ENCODE results near the gene PSMC3IP. TPM values are rescaled to one million over a fixed set of nuclear protein-coding genes. Genes with fewer than 3 reads are reported as not detected.
"Not testable (repeated sequence)": the region's sequence is repeated elsewhere in the genome, so short reads cannot be mapped to it uniquely, and the experiment has no call there.

Gene PSMC3IP
- 2.1 TPM for total RNA-seq

- peaks cover 12 to 23% (median 19%) of the 10 kb centered on the region in 3 donors for H3K4me1 ChIP-seq (ENCODE audit: control insufficient read depth in 3 of 3, insufficient read depth in 3 of 3, low read length in 3 of 3)
- H3K27ac ChIP-seq (ENCODE audit: low read depth, low read length): peak within 1 kb of the TSS; percentile 89
- peak within 1 kb of the TSS; percentile 92 to 98 (median 96) for H3K9ac ChIP-seq (ENCODE audit: low read depth in 1 of 3, low read length in 3 of 3)
- peak within 1 kb of the TSS; percentile 97 to 99 (median 99) for H3K4me3 ChIP-seq (ENCODE audit: low read length in 3 of 3)
- no peaks in the 10 kb centered on the region for H3K27me3 ChIP-seq (ENCODE audit: control insufficient read depth in 3 of 3, insufficient read depth in 3 of 3, low read length in 3 of 3)
- peaks cover 49 to 55% (median 54%) of the 10 kb centered on the region in 3 donors for H3K36me3 ChIP-seq (ENCODE audit: control insufficient read depth in 3 of 3, insufficient read depth in 3 of 3, low read length in 3 of 3)
- no peaks in the 10 kb centered on the region for H3K9me3 ChIP-seq (ENCODE audit: control insufficient read depth in 3 of 3, low read length in 3 of 3)
Observed at GRCh38 chr17:42577532-42578281, at the start of gene PSMC3IP. Gene PSMC3IP (minus strand): TSS chr17:42577729. CDS start chr17:42577686, 43 bp downstream.

- Histone ChIP-seq H3K9me3 (ENCODE audit: control insufficient read depth in 3 of 3, low read length in 3 of 3) (no peaks in the 10 kb centered on the region), H3K36me3 (ENCODE audit: control insufficient read depth in 3 of 3, insufficient read depth in 3 of 3, low read length in 3 of 3) (no peaks in the 10 kb centered on the region), H3K27ac (ENCODE audit: low read depth, low read length) (peak overlapping the region; percentile 79), H3K9ac (ENCODE audit: low read depth in 1 of 3, low read length in 3 of 3) (peak overlapping the region in 1 of 3 donors; percentile 20), H3K27me3 (ENCODE audit: control insufficient read depth in 3 of 3, insufficient read depth in 3 of 3, low read length in 3 of 3) (no peaks in the 10 kb centered on the region), H3K4me1 (ENCODE audit: control insufficient read depth in 3 of 3, insufficient read depth in 3 of 3, low read length in 3 of 3) (peaks cover 4 to 22% (median 13%) of the 10 kb centered on the region in 3 donors), H3K4me3 (ENCODE audit: low read length in 3 of 3) (no peak overlapping the region)
Observed at GRCh38 chr17:42623732-42624596, 46.4 kb upstream of the PSMC3IP start.

- H3K4me1 ChIP-seq (ENCODE audit: control insufficient read depth in 3 of 3, insufficient read depth in 3 of 3, low read length in 3 of 3): peaks cover 11 to 28% (median 17%) of the 10 kb centered on the region in 3 donors
- H3K9ac ChIP-seq (ENCODE audit: low read depth in 1 of 3, low read length in 3 of 3): no peak overlapping the region
- H3K4me3 ChIP-seq (ENCODE audit: low read length in 3 of 3): no peak overlapping the region
- no peaks in the 10 kb centered on the region for H3K36me3 ChIP-seq (ENCODE audit: control insufficient read depth in 3 of 3, insufficient read depth in 3 of 3, low read length in 3 of 3)
- H3K9me3 ChIP-seq (ENCODE audit: control insufficient read depth in 3 of 3, low read length in 3 of 3): no peaks in the 10 kb centered on the region
- H3K27me3 ChIP-seq (ENCODE audit: control insufficient read depth in 3 of 3, insufficient read depth in 3 of 3, low read length in 3 of 3): no peaks in the 10 kb centered on the region
- no peak overlapping the region for H3K27ac ChIP-seq (ENCODE audit: low read depth, low read length)
Observed at GRCh38 chr17:42623271-42623670, 45.7 kb upstream of the PSMC3IP start.

- not testable (repeated sequence) for H3K4me3 ChIP-seq (ENCODE audit: low read length in 3 of 3); H3K27me3 ChIP-seq (ENCODE audit: control insufficient read depth in 3 of 3, insufficient read depth in 3 of 3, low read length in 3 of 3); H3K36me3 ChIP-seq (ENCODE audit: control insufficient read depth in 3 of 3, insufficient read depth in 3 of 3, low read length in 3 of 3); H3K9me3 ChIP-seq (ENCODE audit: control insufficient read depth in 3 of 3, low read length in 3 of 3); H3K27ac ChIP-seq (ENCODE audit: low read depth, low read length); H3K9ac ChIP-seq (ENCODE audit: low read depth in 1 of 3, low read length in 3 of 3)
- H3K4me1 ChIP-seq (ENCODE audit: control insufficient read depth in 3 of 3, insufficient read depth in 3 of 3, low read length in 3 of 3): peaks cover 23 to 34% (median 24%) of the 10 kb centered on the region in 3 donors
Observed at GRCh38 chr17:42621987-42622386, 44.5 kb upstream of the PSMC3IP start.

GRCh38 chr17:42618442-42619150 is 41.1 kb upstream of the PSMC3IP start:
- no peaks in the 10 kb centered on the region for H3K9me3 ChIP-seq (ENCODE audit: control insufficient read depth in 3 of 3, low read length in 3 of 3)
- peak overlapping the region; percentile 74 to 86 (median 85) for H3K9ac ChIP-seq (ENCODE audit: low read depth in 1 of 3, low read length in 3 of 3)
- peak overlapping the region; percentile 54 to 70 (median 63) for H3K4me3 ChIP-seq (ENCODE audit: low read length in 3 of 3)
- no peaks in the 10 kb centered on the region for H3K27me3 ChIP-seq (ENCODE audit: control insufficient read depth in 3 of 3, insufficient read depth in 3 of 3, low read length in 3 of 3)
- peaks cover 19 to 20% (median 20%) of the 10 kb centered on the region in 3 donors for H3K36me3 ChIP-seq (ENCODE audit: control insufficient read depth in 3 of 3, insufficient read depth in 3 of 3, low read length in 3 of 3)
- H3K4me1 ChIP-seq (ENCODE audit: control insufficient read depth in 3 of 3, insufficient read depth in 3 of 3, low read length in 3 of 3): peaks cover 19 to 27% (median 24%) of the 10 kb centered on the region in 3 donors
- peak overlapping the region; percentile 94 for H3K27ac ChIP-seq (ENCODE audit: low read depth, low read length)

- peaks cover 23 to 26% (median 26%) of the 10 kb centered on the region in 3 donors for H3K36me3 ChIP-seq (ENCODE audit: control insufficient read depth in 3 of 3, insufficient read depth in 3 of 3, low read length in 3 of 3)
- H3K4me1 ChIP-seq (ENCODE audit: control insufficient read depth in 3 of 3, insufficient read depth in 3 of 3, low read length in 3 of 3): peaks cover 19 to 27% (median 24%) of the 10 kb centered on the region in 3 donors
- no peaks in the 10 kb centered on the region for H3K9me3 ChIP-seq (ENCODE audit: control insufficient read depth in 3 of 3, low read length in 3 of 3)
- peak overlapping the region; percentile 27 to 70 (median 63) for H3K4me3 ChIP-seq (ENCODE audit: low read length in 3 of 3)
- peak overlapping the region; percentile 74 to 86 (median 85) for H3K9ac ChIP-seq (ENCODE audit: low read depth in 1 of 3, low read length in 3 of 3)
- no peaks in the 10 kb centered on the region for H3K27me3 ChIP-seq (ENCODE audit: control insufficient read depth in 3 of 3, insufficient read depth in 3 of 3, low read length in 3 of 3)
- H3K27ac ChIP-seq (ENCODE audit: low read depth, low read length): peak overlapping the region; percentile 94
Observed at GRCh38 chr17:42617956-42618431, 40.5 kb upstream of the PSMC3IP start.

GRCh38 chr17:42613699-42614295 is 36.3 kb upstream of the PSMC3IP start:
- H3K9ac ChIP-seq (ENCODE audit: low read depth in 1 of 3, low read length in 3 of 3): no peak overlapping the region
- H3K27me3 ChIP-seq (ENCODE audit: control insufficient read depth in 3 of 3, insufficient read depth in 3 of 3, low read length in 3 of 3): no peaks in the 10 kb centered on the region
- no peaks in the 10 kb centered on the region for H3K9me3 ChIP-seq (ENCODE audit: control insufficient read depth in 3 of 3, low read length in 3 of 3)
- H3K4me3 ChIP-seq (ENCODE audit: low read length in 3 of 3): no peak overlapping the region
- H3K27ac ChIP-seq (ENCODE audit: low read depth, low read length): no peak overlapping the region
- peaks cover 22 to 23% (median 23%) of the 10 kb centered on the region in 3 donors for H3K4me1 ChIP-seq (ENCODE audit: control insufficient read depth in 3 of 3, insufficient read depth in 3 of 3, low read length in 3 of 3)
- peaks cover 36 to 39% (median 38%) of the 10 kb centered on the region in 3 donors for H3K36me3 ChIP-seq (ENCODE audit: control insufficient read depth in 3 of 3, insufficient read depth in 3 of 3, low read length in 3 of 3)

- Histone ChIP-seq H3K4me1 (ENCODE audit: control insufficient read depth in 3 of 3, insufficient read depth in 3 of 3, low read length in 3 of 3) (peaks cover 17 to 18% (median 17%) of the 10 kb centered on the region in 3 donors), H3K9ac (ENCODE audit: low read depth in 1 of 3, low read length in 3 of 3) (no peak overlapping the region), H3K4me3 (ENCODE audit: low read length in 3 of 3) (no peak overlapping the region), H3K27me3 (ENCODE audit: control insufficient read depth in 3 of 3, insufficient read depth in 3 of 3, low read length in 3 of 3) (no peaks in the 10 kb centered on the region), H3K36me3 (ENCODE audit: control insufficient read depth in 3 of 3, insufficient read depth in 3 of 3, low read length in 3 of 3) (peaks cover 36 to 39% (median 38%) of the 10 kb centered on the region in 3 donors), H3K9me3 (ENCODE audit: control insufficient read depth in 3 of 3, low read length in 3 of 3) (no peaks in the 10 kb centered on the region), H3K27ac (ENCODE audit: low read depth, low read length) (no peak overlapping the region)
Observed at GRCh38 chr17:42612013-42612412, 34.5 kb upstream of the PSMC3IP start.

Data from skeletal muscle tissue (tissue), 4 donors.